ENCODE measurements around the gene CTBP2. TPM values are rescaled to one million over a fixed set of nuclear protein-coding genes. Genes with fewer than 3 reads are reported as not detected.

The CTBP2 gene
- total RNA-seq, result 10 to 100 TPM; 26.0 to 36.0 TPM

- Histone ChIP-seq H3K4me1 (peaks cover 0 to 39% of the 10 kb centered on the region in 2 donors), H3K9me3 (no peaks in the 10 kb centered on the region), H3K27ac (peak within 1 kb of the TSS; percentile 97 to 98), H3K4me3 (peak within 1 kb of the TSS; percentile 87 to 93), H3K27me3 (no peaks in the 10 kb centered on the region), H3K36me3 (no peaks in the 10 kb centered on the region)
- TF ChIP-seq CTCF (IDR thresholded peaks at IDR 0.05), result no peak
- DNase-seq (ENCODE audit: low spot score), result peak; percentile 59
Measured at GRCh38 chr10:125159932-125160855, at the start of gene CTBP2. Gene CTBP2 (minus strand): TSS chr10:125160563.

- no peaks in the 10 kb centered on the region for H3K27me3 ChIP-seq
- TF ChIP-seq CTCF (IDR thresholded peaks at IDR 0.05), result no peak
- H3K27ac ChIP-seq, result no peak overlapping the region
- no peaks in the 10 kb centered on the region for H3K9me3 ChIP-seq
- no peak for DNase-seq (ENCODE audit: low spot score)
- no peaks in the 10 kb centered on the region for H3K36me3 ChIP-seq
- H3K4me1 ChIP-seq, result no peaks in the 10 kb centered on the region
- H3K4me3 ChIP-seq, result peak overlapping the region in 1 of 2 donors; percentile 5
Measured at GRCh38 chr10:125209591-125210355, 49.4 kb upstream of the CTBP2 start.

GRCh38 chr10:125208854-125209565, 48.6 kb upstream of the CTBP2 start:
- peak overlapping the region in 1 of 2 donors; percentile 5 for H3K4me3 ChIP-seq
- no peaks in the 10 kb centered on the region for H3K9me3 ChIP-seq
- DNase-seq (ENCODE audit: low spot score), result no peak
- no peak for TF ChIP-seq CTCF (IDR thresholded peaks at IDR 0.05)
- no peaks in the 10 kb centered on the region for H3K4me1 ChIP-seq
- no peak overlapping the region for H3K27ac ChIP-seq
- H3K27me3 ChIP-seq, result no peaks in the 10 kb centered on the region
- H3K36me3 ChIP-seq, result no peaks in the 10 kb centered on the region

GRCh38 chr10:125206623-125207022, 46.3 kb upstream of the CTBP2 start:
- no peak for DNase-seq (ENCODE audit: low spot score)
- no peak overlapping the region for H3K4me3 ChIP-seq
- H3K27ac ChIP-seq, result no peak overlapping the region
- no peaks in the 10 kb centered on the region for H3K36me3 ChIP-seq
- H3K4me1 ChIP-seq, result no peaks in the 10 kb centered on the region
- no peaks in the 10 kb centered on the region for H3K9me3 ChIP-seq
- TF ChIP-seq CTCF (IDR thresholded peaks at IDR 0.05), result no peak
- no peaks in the 10 kb centered on the region for H3K27me3 ChIP-seq

- no peak for TF ChIP-seq CTCF (IDR thresholded peaks at IDR 0.05)
Measured at GRCh38 chr10:125205431-125205830, 45.1 kb upstream of the CTBP2 start.

More at GRCh38 chr10:125205431-125205830, 45.1 kb upstream of the CTBP2 start:
- no peak overlapping the region for H3K4me3 ChIP-seq
- no peaks in the 10 kb centered on the region for H3K27me3 ChIP-seq
- no peak overlapping the region for H3K27ac ChIP-seq
- H3K36me3 ChIP-seq, result no peaks in the 10 kb centered on the region
- no peak for DNase-seq (ENCODE audit: low spot score)
- no peaks in the 10 kb centered on the region for H3K9me3 ChIP-seq
- no peaks in the 10 kb centered on the region for H3K4me1 ChIP-seq
